GM19463 (cell line): Measurements from ENCODE around the gene LBP.
"Not testable (repeated sequence)": the region's sequence is repeated elsewhere in the genome, so short reads cannot be mapped to it uniquely, and the experiment has no call there.

Source experiments
- ATAC-seq: cut with Tn5 transposase; IDR thresholded peaks from one replicate; pipeline ENCODE4 v1.9.1; 2021; ENCODE audit warnings: mild to moderate bottlenecking, moderate library complexity; ENCODE audit not compliant: unreplicated experiment

LBP gene, protein sequence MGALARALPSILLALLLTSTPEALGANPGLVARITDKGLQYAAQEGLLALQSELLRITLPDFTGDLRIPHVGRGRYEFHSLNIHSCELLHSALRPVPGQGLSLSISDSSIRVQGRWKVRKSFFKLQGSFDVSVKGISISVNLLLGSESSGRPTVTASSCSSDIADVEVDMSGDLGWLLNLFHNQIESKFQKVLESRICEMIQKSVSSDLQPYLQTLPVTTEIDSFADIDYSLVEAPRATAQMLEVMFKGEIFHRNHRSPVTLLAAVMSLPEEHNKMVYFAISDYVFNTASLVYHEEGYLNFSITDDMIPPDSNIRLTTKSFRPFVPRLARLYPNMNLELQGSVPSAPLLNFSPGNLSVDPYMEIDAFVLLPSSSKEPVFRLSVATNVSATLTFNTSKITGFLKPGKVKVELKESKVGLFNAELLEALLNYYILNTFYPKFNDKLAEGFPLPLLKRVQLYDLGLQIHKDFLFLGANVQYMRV

DNA sequence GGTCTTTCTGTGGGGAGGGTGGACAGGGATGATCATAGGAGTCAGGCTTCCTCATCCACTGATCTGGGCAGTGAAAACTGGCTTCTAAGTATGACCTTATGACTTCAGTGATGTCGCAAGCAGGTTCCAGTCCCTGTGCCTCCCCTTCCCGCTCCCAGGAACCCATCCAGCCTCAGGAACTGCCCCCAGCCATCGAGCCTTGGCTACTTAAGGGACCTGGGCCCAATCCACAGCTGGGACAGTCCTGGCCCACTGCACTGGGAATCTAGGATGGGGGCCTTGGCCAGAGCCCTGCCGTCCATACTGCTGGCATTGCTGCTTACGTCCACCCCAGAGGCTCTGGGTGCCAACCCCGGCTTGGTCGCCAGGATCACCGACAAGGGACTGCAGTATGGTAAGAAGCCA is at the start of gene LBP:
TSS of gene LBP (plus strand) at position 236 of the 405 bp plus-strand sequence. CDS start at position 271, 35 bp downstream.
- no peak for ATAC-seq

DNA sequence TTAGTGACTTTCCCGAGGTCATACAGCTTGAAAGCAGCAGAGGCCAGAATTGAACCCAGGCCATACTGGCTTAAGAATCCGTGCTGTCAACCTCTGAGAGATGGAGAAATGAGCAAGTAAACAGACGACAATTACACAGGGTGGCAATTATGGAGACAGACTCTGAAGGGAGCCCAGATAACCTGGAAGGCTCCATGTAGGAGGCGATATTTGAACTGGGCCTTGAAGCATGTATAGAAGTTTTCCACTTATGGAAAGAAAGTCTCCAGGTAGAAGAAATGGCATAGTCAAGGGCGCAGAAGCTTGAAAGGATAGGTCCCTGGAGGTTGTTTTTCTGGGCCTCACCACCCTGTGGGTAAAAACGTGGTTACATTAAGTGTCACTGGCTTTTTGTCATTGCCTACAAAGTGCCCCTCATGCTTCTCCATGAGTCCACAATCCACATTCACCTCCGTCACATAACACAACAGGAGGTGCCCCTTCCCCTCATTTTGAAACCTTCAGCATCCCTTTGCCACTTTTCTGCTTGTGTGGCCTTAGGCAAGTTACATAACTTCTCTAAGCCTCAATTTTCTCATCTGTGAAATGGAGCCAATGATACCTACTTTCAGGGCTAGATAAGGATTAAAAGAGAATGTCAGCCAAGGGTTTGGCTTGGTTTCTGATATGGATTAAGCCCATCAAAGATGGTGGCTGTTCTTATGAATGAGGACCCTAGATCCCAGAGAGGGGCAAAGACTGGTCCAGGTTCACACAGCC is 48.2 kb upstream of the LBP start:
- ATAC-seq = no peak

GRCh38 chr20:38298768-38299288 is 47.5 kb upstream of the LBP start:
- ATAC-seq = no peak

DNA sequence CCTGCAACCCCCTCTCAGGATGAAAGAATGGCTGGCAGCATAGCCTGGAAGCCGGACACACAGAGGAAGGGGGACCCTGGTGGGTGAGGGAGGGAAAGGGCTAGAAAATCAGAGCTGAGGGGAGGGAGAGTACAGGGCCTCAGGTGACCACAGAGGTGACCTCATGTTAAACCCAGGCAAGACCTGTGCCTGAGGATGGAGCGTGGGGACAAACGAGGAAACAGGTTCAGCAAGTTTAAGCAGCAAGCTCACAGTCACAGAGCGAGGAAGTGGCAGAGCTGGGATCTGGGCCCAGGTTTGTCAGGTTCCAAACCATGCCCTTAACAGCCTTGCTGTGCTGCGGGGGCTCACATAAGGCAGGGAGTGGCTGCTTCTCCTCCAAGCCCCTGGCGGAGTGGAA is 46.3 kb upstream of the LBP start:
- no peak for ATAC-seq

DNA sequence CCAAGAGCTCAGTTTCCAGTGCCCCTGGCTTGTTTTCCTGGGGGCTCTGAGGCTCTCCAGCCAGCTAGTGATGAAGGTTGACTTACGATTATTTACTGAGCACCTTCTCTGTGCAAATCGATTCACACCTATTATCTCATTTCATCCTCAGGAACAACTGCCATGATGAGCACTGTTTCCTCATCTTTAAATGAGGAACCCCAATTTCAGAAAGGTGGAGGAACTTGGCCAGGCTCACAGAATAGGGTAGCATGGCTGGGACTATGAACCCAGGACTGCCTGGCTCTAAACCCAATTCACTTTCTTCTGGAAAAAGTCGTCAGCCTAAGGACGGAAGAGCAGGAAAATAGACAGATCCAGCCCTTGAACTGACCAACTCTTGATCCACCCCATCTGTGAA is 45.8 kb upstream of the LBP start:
- ATAC-seq = no peak

GRCh38 chr20:38301309-38301708 is 45.0 kb upstream of the LBP start:
- ATAC-seq = no peak

DNA sequence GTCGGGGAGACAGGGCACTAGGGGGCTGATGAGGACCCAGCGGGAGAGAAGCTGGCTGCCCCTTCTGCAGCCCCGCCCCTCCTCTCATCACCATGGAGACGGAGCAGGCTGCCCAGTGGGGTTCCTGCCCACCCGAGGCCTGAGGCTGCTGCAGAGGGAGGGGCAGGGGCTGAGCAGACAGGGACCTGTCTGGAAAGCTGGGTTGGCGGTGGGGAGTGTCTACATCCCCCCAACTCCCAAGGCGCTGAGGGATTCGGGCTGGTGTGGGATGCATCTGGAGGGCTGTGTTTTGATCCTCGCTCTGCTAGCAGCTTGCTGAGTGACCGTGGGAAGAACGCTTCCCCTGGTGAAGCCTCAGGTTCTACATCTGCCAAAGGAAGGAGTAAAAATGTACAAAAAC is 43.5 kb upstream of the LBP start:
- ATAC-seq = no peak

DNA sequence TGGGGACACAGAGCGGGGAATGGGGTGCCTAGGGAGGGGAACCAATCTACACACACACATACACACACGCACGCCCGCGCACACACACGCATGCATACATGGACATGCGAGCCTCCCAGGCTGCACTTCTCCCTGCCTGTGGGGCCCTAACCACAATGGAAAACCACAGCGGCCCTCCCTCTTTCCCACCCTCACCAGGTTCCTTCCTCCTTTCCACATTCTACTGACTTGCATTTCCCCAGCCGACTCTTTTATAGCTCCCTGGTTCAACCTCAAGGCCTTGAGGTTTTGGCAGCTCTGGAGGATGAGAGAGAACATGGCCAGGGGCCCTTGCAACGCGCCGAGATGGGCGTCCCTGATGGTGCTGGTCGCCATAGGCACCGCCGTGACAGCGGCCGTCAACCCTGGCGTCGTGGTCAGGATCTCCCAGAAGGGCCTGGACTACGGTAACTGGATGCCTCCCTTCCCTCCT is 42.3 kb upstream of the LBP start, which contains the start of gene BPI:
TSS of gene BPI (plus strand) at position 249 of the 472 bp plus-strand sequence. CDS start at position 317, 68 bp downstream.
- no peak for ATAC-seq

- ATAC-seq = no peak
These were observed 41.3 kb upstream of the LBP start for GRCh38 chr20:38304845-38305447.

- ATAC-seq = no peak
These were observed 40.7 kb upstream of the LBP start for GRCh38 chr20:38305541-38305940.

DNA sequence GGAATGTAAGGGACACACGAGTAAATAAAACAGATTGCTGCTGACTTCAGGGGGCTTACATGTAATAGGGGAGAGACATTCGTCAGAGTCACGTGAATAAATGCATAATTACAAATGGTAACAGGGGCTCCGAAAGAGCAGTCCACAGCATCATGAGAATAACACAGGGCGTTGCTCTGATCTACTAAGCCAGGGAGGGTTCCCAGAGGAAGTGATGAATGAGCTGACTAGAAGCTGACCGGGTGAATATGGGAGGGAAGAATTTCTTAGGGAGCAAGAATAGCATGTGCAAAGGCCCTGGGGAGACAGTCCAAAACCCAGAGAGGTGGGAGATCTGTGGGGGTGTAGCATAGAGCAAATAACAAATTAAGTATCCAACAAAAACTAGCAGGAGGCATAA is 39.9 kb upstream of the LBP start:
- ATAC-seq = no peak

GRCh38 chr20:38307371-38308046 is 38.8 kb upstream of the LBP start:
- ATAC-seq = no peak

- ATAC-seq = no peak
These were observed 38.2 kb upstream of the LBP start for GRCh38 chr20:38308047-38308438.

DNA sequence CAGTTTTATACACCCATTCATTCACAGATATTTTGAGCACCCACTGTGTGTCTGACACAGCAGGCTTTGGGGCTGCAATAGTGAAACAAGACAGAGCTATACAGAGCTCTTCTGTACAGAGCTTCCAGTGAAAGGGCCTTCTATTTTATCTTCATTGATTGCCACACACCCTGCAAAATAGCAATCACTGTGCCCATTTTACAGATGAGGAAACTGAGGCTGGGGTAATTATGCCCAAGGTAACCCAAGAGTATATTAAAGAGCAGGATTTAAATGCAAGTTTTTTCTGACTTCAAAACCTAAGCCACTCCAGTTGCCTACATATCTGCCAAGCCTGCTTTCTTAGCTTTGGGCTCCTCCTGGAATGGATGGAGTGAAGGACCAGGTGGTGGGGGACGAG is 37.8 kb upstream of the LBP start:
- ATAC-seq = no peak

DNA sequence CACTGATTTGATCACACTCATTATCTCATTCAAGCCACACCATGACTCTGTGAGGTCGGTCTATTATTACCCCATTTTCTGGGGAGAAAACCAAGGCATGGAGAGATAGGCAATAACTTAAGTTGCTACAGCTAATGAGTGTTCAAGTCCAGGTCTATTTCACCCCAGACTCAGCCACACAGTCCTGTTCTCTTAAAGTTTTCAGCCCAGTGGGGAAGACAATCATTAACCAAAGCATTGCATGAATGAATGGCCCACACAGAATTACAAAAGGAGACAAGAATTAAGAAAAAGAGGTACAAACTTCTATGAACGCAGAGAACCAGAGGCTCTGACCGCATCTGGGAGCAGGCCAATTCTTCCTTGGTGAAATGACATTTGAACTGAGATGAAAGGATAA is 35.2 kb upstream of the LBP start:
- no peak for ATAC-seq

DNA sequence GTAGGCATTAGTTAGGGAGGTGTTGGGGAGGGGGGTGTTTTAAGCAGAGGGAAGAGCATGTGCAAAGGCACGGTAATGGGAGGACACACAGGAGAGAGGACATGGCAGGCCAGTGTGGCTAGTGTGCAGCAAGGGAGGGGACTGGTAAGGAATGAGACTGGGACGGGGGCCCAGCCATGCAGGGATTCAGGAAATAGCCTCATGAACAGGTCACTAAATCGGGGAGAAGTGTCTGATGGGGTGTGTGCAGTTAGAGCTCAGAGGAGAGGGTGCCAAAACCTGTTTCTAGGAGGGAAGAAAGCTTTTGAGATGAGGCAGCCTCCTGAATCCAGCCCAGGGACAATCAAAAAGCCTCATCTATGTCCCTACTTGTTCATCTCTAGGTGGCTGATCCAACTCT is 34.8 kb upstream of the LBP start:
- no peak for ATAC-seq

- ATAC-seq = no peak
These were observed 32.6 kb upstream of the LBP start for GRCh38 chr20:38313676-38314075.

DNA sequence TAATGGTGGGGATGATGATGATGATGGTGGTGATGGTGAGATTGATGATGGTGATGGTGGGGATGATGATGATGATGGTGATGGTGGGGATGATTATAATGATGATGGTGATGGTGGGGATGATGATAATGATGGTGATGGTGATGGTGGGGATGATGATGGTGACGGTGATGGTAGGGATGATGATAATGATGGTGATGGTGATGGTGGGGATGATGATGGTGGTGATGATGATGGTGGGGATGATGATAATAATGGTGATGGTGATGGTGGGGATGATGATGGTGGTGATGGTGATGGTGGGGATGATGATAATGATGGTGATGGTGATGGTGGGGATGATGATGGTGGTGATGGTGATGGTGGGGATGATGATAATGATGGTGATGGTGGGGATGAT is 31.9 kb upstream of the LBP start:
- ATAC-seq = not testable (repeated sequence)

- no peak for ATAC-seq
These were observed 30.9 kb upstream of the LBP start for GRCh38 chr20:38315290-38315966.

DNA sequence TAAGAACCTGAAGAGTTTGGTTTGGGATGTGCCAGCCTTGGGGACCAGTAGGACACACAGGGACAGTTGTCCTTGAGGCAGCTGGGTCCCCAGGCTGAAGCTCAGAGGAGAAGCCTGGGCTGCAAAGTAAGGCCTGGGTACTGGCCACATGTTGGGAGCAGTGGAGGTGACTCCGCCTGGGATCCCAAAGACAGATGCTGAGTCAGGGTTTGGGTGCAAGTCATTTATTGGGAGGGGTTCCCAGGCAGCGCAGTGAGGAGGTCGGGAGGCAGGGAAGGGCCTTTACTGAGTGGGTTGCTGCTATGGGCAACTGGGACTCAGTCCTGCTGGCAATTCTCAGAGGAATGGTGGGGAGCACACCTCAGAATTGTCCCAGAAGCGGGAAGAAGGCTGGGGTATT is 29.9 kb upstream of the LBP start:
- no peak for ATAC-seq
